GM23338 (cell line): ENCODE measurements around the gene SRSF4. TPM values are rescaled to one million over a fixed set of nuclear protein-coding genes. Genes with fewer than 3 reads are reported as not detected.

Experiments used
- ATAC-seq: fragments of 200-7000 bp; cut with Tn5 transposase; 3 replicates; pipeline ENCODE4 v1.9.1; 2020
- DNase-seq: peaks from one replicate; pipeline ENCODE4 v3.0.0-alpha.2; 2015; ENCODE audit warnings: low spot score
- H2AFZ ChIP-seq: fragments of 200-600 bp; sonication (generic); 2 replicates; pipeline ENCODE4 v1.8.0; 2016; ENCODE audit warnings: antibody characterized with exemption, mild to moderate bottlenecking, moderate library complexity
- H3F3A ChIP-seq: fragments of 200-600 bp; sonication (generic); replicated peaks from 2 replicates; pipeline ENCODE4 v1.8.0; 2017; ENCODE audit warnings: antibody characterized with exemption, mixed run types, low read depth
- H3K27ac ChIP-seq: fragments of 200-600 bp; sonication (generic); 2 replicates; pipeline ENCODE4 v1.6.1; 2016; ENCODE audit warnings: low read depth
- H3K27me3 ChIP-seq: fragments of 200-600 bp; sonication (generic); 2 replicates; pipeline ENCODE4 v1.8.0; 2016; ENCODE audit warnings: mild to moderate bottlenecking, mixed run types, moderate library complexity; ENCODE audit not compliant: insufficient read depth
- H3K36me3 ChIP-seq: fragments of 200-600 bp; sonication (generic); 2 replicates; pipeline ENCODE4 v1.8.0; 2016; ENCODE audit warnings: mild to moderate bottlenecking; ENCODE audit not compliant: insufficient read depth
- H3K4me1 ChIP-seq: fragments of 200-600 bp; sonication (generic); 2 replicates; pipeline ENCODE4 v1.8.0; 2016; ENCODE audit warnings: mild to moderate bottlenecking, moderate library complexity; ENCODE audit not compliant: insufficient read depth
- H3K4me2 ChIP-seq: fragments of 200-600 bp; sonication (generic); 2 replicates; pipeline ENCODE4 v1.7.1; 2017; ENCODE audit warnings: mixed run types
- H3K4me3 ChIP-seq: fragments of 200-600 bp; sonication (generic); 2 replicates; pipeline ENCODE4 v1.6.1; 2016; ENCODE audit warnings: mixed run types
- H3K79me2 ChIP-seq: fragments of 200-600 bp; sonication (generic); replicated peaks from 2 replicates; pipeline ENCODE4 v1.8.0; 2017; ENCODE audit warnings: mild to moderate bottlenecking; ENCODE audit not compliant: insufficient read depth
- H3K9me2 ChIP-seq: fragments of 200-600 bp; sonication (generic); 2 replicates; pipeline ENCODE4 v1.8.0; 2017; ENCODE audit not compliant: insufficient read depth
- H4K20me1 ChIP-seq: fragments of 200-600 bp; sonication (generic); replicated peaks from 2 replicates; pipeline ENCODE4 v1.8.0; 2017; ENCODE audit warnings: mild to moderate bottlenecking; ENCODE audit not compliant: insufficient read depth
- H3K27ac Mint-ChIP-seq: 2 replicates; pipeline ENCODE4 v1.8.0; 2020; ENCODE audit warnings: inconsistent platforms, mild to moderate bottlenecking, moderate library complexity, mixed read lengths
- H3K27me3 Mint-ChIP-seq: 3 replicates; pipeline ENCODE4 v1.8.0; 2022; ENCODE audit warnings: low read depth, mild to moderate bottlenecking, moderate library complexity, mixed read lengths, inconsistent platforms; ENCODE audit not compliant: insufficient read depth, poor library complexity
- H3K36me3 Mint-ChIP-seq: 3 replicates; pipeline ENCODE4 v1.8.0; 2021; ENCODE audit warnings: low read depth, mild to moderate bottlenecking, inconsistent platforms, moderate library complexity, mixed read lengths
- H3K4me1 Mint-ChIP-seq: 3 replicates; pipeline ENCODE4 v1.8.0; 2020; ENCODE audit warnings: mild to moderate bottlenecking, inconsistent platforms, mixed read lengths
- H3K4me3 Mint-ChIP-seq: 3 replicates; pipeline ENCODE4 v1.8.0; 2021; ENCODE audit warnings: moderate library complexity, mild to moderate bottlenecking, inconsistent platforms, mixed read lengths
- H3K9me3 Mint-ChIP-seq: 3 replicates; pipeline ENCODE4 v1.8.0; 2020; ENCODE audit warnings: moderate library complexity, mild to moderate bottlenecking, inconsistent platforms, mixed read lengths
- CTCF ChIP-seq, 2 experiments: fragments of 200-600 bp in 1 of 2; sonication (generic) in 1 of 2; conservative IDR thresholded peaks; 2 replicates each; pipeline versions ENCODE4 v1.5.1 to v1.6.1; 2016 to 2017; ENCODE audit warnings: antibody characterized with exemption in 2 of 2, low read depth in 2 of 2, mild to moderate bottlenecking in 2 of 2, moderate library complexity in 1 of 2
- ETS1 ChIP-seq: IDR thresholded peaks from 2 replicates; pipeline ENCODE4 v1.6.1; 2016; ENCODE audit warnings: antibody characterized with exemption
- JUNB ChIP-seq: IDR thresholded peaks from one replicate; pipeline ENCODE4 v1.6.1; 2016; ENCODE audit warnings: antibody characterized with exemption; ENCODE audit not compliant: unreplicated experiment
- POLR2AphosphoS5 ChIP-seq: IDR thresholded peaks from 2 replicates; pipeline ENCODE4 v1.6.1; 2016; ENCODE audit warnings: antibody characterized with exemption, low read depth
- ZNF462 ChIP-seq: fragments of 250-450 bp; sonication (Bioruptor Pico); IDR thresholded peaks from 2 replicates; pipeline ENCODE4 v1.5.0; 2020; ENCODE audit warnings: mild to moderate bottlenecking, moderate library complexity
- polyA plus RNA-seq: library from polyadenylated mRNA; unstranded; fragments of >200 nt; fragmentation: Nextera tagmentation; extraction: Ambion mirVana; gene quantifications from 2 replicates; pipeline ENCODE4 v1.2.1, GENCODE V29; 2016
- total RNA-seq: library from RNA; depleted of rRNA; stranded (reverse); fragments of >200 nt; shearing (Covaris generic); gene quantifications from 2 replicates; pipeline ENCODE4 v1.2.3, GENCODE V29; 2014

Gene SRSF4
- total and polyA plus RNA-seq, 2 experiments from 2014 or later: 58.4 to 98.3 TPM

- peaks cover 10% of the 10 kb centered on the region for H3K4me1 Mint-ChIP-seq
- ATAC-seq: peak; percentile 4
These were observed 59.0 kb downstream of the SRSF4 start for GRCh38 chr1:29122682-29123052.

More at GRCh38 chr1:29122682-29123052, 59.0 kb downstream of the SRSF4 start:
- H3K9me3 Mint-ChIP-seq: no peaks in the 10 kb centered on the region
- no peak for TF ChIP-seq ZNF462 (CRISPR knock-in tag)
- no peak for TF ChIP-seq ETS1
- no peak for TF ChIP-seq POLR2AphosphoS5
- TF ChIP-seq JUNB: no peak
- TF ChIP-seq CTCF (conservative IDR thresholded peaks at IDR 0.05; ENCODE audit: low read depth in 2 of 2): no peak
- Histone ChIP-seq H3K36me3 (no peaks in the 10 kb centered on the region), H2AFZ (no peak overlapping the region; the same call in 1 of the 2 replicates), H3K4me3 (peak overlapping the region; percentile 81), H4K20me1 (no peaks in the 10 kb centered on the region; the same call in 1 of the 2 replicates), H3K27me3 (peaks cover 40% of the 10 kb centered on the region), H3F3A (peaks cover 22% of the 10 kb centered on the region; the same call in 1 of the 2 replicates), H3K4me2 (peak overlapping the region; percentile 99), H3K27ac (no peak overlapping the region), H3K79me2 (no peaks in the 10 kb centered on the region), H3K4me1 (peaks cover 8% of the 10 kb centered on the region; the same call in 1 of the 2 replicates), H3K9me2 (no peaks in the 10 kb centered on the region)
- peaks cover 38% of the 10 kb centered on the region for H3K27me3 Mint-ChIP-seq
- no peak overlapping the region for H3K27ac Mint-ChIP-seq
- peak; percentile 53 for DNase-seq
- peaks cover 13% of the 10 kb centered on the region; the same call in 2 of the 3 replicates for H3K36me3 Mint-ChIP-seq
- peak overlapping the region; percentile 75; the same call in 2 of the 3 replicates for H3K4me3 Mint-ChIP-seq
